Measurements from ENCODE around the gene KLF13.
A peak's percentile ranks its signal among the peaks of the same experiment; 100 is the strongest.

Gene KLF13

GRCh38 chr15:31300981-31301672, 25.5 kb upstream of the KLF13 start:
- no peak for DNase-seq

- no peak for DNase-seq
Observed at GRCh38 chr15:31301673-31301990, 25.0 kb upstream of the KLF13 start.

- no peak for DNase-seq
Observed at GRCh38 chr15:31302029-31302657, 24.5 kb upstream of the KLF13 start.

- no peak for DNase-seq
Observed at GRCh38 chr15:31302778-31303725, 23.6 kb upstream of the KLF13 start.

- DNase-seq, result no peak
Observed at GRCh38 chr15:31303726-31304648, 22.6 kb upstream of the KLF13 start.

GRCh38 chr15:31304751-31305365, 21.8 kb upstream of the KLF13 start:
- peak; percentile 34 for DNase-seq

GRCh38 chr15:31305375-31305774, 21.3 kb upstream of the KLF13 start:
- no peak for DNase-seq

GRCh38 chr15:31305796-31306425, 20.7 kb upstream of the KLF13 start:
- DNase-seq, result peak; percentile 8

GRCh38 chr15:31306426-31307269, 20.0 kb upstream of the KLF13 start:
- DNase-seq, result peak; percentile 50

GRCh38 chr15:31307270-31308184, 19.1 kb upstream of the KLF13 start:
- DNase-seq, result no peak

GRCh38 chr15:31308185-31308639, 18.4 kb upstream of the KLF13 start:
- no peak for DNase-seq

- no peak for DNase-seq
Observed at GRCh38 chr15:31309893-31310606, 16.6 kb upstream of the KLF13 start.

GRCh38 chr15:31311735-31312619, 14.7 kb upstream of the KLF13 start:
- no peak for DNase-seq

GRCh38 chr15:31313223-31313622, 13.4 kb upstream of the KLF13 start:
- DNase-seq, result no peak

GRCh38 chr15:31314380-31314779, 12.3 kb upstream of the KLF13 start:
- DNase-seq, result no peak

GRCh38 chr15:31316135-31316795, 10.4 kb upstream of the KLF13 start:
- DNase-seq, result no peak

- no peak for DNase-seq
Observed at GRCh38 chr15:31317017-31317416, 9.6 kb upstream of the KLF13 start.

Measured in DMS79 treated with DMSO at 0.1 percent for 48 hours (cell line).